Activated CD8-positive, alpha-beta memory T cell treated with anti-CD3 and anti-CD28 coated beads for 24 hours (primary cell): Measurements from ENCODE around the gene CADM1.

Experiments
- DNase-seq: peaks from one replicate; pipeline ENCODE4 v3.0.0-alpha.2; 2020

CADM1 gene

DNA sequence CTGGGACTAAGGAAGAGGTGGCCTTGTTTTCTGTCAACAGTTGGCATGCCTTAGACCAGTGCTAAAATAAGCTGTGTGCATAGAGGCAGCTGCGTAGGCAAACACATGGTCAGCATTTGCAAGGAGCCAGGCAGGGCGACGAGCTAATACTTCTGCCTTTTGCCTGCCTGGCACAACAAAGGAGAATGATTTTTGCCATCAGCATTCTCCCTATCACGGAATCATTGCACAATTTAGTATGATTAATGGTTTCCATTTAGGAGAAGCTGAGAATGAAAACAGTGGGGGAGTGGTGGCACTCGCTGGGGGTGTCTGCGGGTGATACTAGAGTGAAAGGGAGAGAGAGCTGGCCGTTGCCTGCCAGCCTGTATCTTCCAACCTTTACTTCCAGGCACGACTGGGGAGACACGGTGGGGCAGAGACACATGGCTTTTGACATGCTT, 336.0 kb downstream of the CADM1 start:
- no peak for DNase-seq

DNA sequence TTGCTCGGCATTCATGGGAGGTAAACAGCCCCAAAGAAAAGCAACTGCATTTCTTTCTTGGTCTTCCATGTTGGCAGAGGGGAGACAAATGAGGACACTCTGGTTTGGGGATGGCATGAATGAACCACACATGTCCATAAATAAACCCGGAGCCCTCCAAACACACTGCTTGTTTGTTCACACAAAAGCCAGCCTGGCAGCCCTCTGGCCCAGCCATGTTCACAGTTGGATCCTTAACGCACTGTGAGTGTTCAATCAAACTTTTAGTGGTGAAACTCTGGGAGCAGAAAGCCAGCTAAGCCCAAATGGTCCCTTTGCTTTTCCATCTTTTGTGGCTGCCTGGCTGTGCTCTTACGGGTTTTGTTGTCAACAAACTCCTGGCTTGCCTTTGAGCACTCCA, 336.8 kb downstream of the CADM1 start:
- no peak for DNase-seq

DNA sequence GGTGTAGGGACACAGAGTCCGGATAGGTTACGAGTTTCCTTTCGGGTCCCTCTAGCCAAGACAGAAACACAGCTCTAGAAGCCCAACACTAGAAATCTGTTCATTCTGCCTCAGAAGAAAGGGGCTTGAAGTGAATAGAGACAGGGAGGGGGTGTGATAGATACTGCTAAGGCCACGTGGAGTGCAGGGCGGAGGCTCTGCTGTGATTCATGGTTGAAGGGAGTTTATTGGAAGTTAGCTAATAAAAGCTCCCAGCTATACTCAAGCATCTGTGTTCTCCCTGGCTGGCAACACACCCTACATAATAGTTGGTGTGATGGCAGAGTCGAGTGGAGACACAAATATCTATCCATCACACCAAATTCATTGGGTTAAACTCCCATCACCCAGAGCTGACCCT, 337.4 kb downstream of the CADM1 start:
- DNase-seq = no peak

DNA sequence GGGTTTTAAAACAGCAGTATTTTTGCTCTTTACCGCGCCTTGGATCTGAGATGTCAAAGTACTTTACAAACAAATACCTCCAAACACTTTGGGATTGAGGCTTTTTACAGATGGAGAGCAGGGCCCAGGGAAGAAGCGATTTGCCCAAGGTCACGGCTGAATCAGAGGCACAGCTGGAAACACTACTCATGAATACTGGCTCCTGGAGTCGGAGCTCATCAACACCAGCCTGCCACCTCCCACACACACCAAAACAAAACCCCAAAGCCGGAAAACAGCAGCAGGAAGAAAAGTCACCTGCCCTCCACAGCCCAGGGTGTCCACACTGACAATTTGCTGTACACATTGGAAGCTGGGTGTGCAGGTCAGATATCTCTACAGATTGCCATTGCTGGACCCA, 339.4 kb downstream of the CADM1 start:
- DNase-seq = no peak

DNA sequence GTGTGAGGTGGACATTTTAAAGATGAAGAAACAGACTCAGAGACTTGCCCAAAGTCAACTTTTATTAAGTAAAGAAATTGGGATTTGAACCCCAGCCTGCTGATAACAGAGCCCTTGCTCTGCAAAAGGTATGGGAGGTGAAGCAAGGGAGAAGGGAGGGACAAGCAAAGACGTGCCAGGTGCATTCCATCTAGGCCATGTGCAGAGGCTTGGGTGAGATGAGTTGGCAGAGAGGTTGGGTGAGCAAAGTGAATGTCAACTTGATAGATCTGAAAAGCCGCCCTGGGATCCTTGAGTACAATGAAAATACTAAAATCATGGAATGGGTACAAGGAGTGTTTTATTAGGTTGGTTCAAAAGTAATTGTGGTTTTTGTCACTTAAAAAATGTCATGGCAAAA, 341.3 kb downstream of the CADM1 start:
- no peak for DNase-seq

DNA sequence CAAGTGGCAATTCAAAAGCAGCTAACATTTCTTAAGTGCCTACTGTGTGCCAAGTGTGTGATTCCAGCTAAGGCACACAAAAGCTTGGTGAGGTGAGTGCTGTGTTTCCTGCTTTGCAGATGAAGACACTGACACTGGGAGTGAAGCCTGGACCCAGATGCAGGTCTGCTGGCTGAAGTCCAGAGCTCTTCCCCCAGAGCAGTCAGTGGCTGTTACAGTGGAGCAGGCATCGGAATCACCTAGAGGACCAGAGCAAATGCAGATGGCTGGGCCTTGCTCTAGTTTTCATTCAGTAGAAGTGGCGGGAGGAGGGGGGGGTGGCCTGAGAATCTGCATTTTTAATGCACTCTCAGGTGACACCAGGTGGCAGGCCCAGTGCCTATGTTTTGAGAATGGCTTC, 342.3 kb downstream of the CADM1 start:
- no peak for DNase-seq

DNA sequence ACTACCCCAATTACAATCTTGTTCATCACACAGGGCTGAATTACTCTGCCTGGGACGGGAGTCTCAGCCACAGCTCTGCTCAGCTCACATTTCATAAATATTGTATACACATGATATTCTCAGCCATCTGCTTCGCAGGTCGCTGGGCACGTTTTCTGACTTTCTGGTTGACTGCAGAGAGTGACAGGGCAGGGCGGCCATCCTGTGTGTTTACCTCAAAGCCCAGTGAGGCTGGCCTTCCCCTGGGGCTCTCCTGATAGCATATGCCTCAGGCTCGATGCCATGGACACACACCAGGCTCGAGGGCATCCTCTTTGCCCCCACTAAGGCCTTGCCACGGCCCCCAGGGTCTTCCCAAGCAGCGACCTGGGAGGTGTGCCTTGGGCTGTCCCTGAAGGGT, 345.0 kb downstream of the CADM1 start:
- no peak for DNase-seq

DNA sequence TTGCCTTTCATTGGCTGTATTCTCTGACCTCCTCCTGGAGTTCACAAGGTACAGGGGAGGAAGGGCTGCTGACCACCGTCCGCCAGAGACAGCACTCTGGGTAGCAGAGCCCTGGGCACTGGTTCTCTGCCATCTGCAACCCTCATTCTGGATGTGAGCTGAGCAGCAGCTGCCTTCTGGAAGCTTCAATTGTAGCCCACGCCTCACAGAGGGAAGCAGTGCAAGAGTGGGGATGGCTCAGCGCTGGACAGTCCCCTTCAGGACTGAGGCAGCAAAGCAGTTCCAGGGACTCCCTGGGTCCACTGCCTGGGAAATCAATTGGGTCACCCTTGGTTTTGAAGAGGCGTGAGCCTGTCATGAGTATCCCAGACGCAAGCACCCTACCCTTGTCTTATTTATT, 346.2 kb downstream of the CADM1 start:
- no peak for DNase-seq

DNA sequence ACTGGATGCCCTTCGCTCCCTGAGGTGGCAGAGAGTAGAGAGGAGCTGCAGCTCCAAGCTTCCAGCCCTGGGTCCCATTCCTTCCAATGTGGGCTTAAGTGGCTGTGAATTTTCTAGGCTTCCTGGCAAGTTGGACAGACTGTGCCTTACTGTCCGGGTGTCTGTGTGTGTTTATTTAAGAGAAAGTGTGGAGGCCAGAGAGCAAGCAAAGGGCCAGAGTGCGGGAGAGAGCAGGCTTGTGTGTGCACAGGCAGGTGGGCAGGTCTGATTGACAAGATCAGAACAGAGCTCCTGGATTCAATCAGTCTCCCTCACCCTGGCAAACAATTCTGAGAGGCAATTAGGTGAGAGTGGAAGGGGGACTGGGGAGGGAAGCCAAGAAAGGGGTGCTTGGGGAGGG, 347.0 kb downstream of the CADM1 start:
- no peak for DNase-seq

DNA sequence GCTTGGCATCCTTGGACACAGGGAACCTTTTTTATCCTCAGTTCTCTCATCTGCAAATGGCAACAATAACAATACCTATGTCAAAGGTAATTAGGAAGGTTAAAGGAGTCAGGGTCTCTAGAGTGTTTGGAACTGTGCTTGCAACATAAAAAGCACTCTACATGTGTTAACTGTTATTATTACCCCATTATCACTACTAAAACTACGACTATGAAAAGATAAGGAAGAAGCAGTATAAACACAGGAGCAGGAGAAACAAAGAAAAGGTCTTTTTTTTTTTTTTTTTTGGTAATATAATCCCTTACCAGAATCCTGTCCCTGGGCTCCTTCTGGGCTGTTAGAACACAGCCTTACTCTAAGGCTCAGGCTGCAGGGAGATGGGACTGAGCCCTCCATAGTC, 348.2 kb downstream of the CADM1 start:
- DNase-seq = no peak

DNA sequence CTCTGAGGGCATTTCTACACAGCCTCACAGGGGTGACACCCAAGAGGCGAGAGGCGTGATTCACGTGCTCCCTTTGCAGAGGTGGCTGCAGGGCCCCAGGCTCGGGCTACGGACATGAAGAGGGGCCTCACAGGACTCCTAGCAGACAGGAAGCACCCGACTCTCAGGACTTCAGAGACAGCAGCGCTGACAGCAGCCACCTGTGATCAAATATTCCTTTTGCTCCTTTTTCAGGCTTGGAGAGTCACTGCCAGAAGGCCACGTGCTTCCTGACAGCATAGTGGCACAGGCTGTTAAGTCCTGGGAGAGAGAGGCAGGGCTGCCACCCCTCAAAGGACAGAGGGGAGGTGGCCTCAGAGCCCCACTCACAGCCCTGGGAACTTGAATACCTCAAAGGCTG, 348.9 kb downstream of the CADM1 start:
- no peak for DNase-seq

DNA sequence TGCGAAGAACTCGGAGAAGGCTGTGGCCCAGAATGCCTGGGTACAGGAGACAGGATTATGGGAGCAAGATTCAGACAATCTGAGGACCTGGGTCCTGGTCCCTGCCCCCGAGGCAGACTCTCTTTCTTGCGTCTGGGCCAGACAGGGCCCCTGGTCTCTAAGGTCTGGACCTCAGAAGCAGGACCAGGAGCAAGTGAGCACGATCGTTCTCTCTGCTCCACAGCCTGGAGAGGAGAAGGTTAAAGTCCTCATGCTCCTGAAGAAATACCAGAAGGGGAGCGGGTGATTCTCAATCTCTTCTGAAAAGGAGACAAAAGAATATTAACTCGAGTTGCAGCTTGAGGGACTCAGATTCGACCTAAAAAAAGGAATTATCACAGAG, 349.9 kb downstream of the CADM1 start:
- DNase-seq = no peak

DNA sequence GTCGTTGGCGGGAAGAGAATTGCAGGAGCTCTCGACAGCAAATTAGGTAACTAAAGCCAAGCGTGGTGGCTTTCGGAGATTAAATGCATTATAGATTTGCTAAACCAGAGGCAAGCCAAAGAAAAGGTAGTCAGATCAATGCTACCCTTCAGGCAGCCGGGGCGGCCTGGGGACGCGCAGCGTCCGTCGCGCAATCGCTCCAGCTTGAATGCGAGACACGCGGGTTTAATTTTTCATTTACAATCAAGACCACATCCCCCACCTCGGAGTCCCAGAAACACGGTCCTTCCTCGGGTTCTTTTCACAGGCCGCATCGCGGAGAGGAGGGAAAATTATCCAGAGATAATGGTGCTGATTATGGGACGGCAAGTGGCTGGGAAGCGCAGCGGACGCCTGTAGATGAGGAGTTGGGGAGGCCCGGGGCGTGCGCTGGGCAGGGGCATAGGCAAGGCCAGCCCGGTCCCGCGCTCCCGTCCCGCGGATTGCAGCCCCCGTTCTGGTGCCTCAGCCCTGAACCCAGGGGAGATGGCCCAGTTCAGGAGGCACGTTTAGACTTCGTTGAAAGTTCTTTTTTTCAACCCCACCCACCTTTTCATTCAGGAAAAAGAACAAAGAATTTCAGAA, 350.4 kb downstream of the CADM1 start:
- DNase-seq = no peak

DNA sequence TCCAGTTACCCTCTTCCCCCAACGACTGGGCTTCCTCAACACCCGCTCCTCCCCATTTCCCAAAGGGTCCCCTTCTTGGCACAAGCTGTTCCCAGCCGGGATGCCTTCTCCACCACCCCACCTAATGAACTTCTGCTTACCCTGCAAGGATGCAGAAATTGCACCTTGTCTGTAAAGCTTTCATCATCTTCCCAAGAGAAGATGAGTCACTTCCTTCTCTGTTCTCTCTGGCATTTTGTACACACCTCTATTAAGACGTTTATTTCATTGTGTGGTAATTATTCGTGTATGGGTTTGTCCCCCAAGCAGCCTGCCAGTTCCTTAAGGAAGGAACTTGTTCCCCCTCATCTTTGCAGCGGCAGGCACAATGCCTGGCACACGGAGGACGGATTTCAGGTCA, 351.1 kb downstream of the CADM1 start:
- no peak for DNase-seq

DNA sequence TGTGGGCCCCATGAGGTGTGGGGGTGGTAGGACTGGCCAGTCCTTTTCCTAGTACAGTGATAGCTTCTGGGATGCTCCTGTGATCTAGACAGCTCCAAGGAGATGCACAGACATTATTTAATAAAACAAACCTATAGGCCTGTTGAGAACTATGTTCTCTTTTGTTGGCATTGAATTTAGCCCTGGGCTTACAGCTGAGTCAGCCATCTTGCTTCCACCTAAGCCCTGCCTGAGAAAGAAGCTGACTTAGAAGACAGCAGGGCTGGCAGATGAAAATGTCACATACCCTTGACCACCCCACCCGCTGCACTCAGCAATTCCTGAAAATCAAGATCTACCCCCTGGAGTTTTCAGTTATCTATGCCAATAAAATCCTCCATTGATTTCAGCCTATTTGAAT, 353.2 kb downstream of the CADM1 start:
- DNase-seq = no peak

DNA sequence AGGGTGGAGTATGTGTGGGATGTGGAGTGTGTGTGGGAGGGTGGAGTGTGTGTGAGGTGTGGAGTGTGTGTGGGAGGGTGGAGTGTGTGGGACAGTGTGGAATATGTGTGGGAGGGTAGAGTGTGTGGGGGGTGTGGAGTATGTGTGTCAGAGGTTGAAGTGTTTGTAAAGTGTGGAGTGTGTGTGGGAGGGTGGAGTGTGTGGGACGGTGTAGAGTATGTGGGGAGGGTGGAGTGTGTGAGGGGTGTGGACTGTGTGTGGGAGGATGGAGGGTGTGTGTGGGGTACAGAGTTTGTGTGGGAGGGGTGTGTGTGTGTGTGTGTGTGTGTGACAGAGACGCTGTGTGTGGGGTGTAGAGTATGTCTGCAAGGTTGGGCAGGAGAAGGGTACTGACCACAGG, 355.5 kb downstream of the CADM1 start:
- no peak for DNase-seq

DNA sequence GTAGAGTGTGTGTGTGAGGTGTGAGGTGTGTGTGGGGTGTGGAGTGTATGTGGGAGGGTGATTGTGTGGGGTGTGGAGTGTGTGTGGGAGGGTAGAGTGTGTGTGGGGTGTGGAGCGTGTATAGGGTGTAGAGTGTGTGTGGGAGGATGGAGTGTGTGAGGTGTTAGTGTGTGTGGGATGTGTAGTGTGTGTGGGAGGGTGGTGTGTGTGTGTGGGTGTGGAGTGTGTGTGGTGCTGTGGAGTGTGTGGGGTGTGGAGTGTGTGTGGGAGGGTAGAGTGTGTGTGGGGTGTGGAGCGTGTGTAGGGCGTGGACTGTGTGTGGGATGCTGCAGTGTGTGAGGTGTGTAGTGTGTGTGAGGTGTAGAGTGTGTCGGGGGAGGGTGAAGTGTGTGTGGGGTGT, 356.1 kb downstream of the CADM1 start:
- DNase-seq = no peak

DNA sequence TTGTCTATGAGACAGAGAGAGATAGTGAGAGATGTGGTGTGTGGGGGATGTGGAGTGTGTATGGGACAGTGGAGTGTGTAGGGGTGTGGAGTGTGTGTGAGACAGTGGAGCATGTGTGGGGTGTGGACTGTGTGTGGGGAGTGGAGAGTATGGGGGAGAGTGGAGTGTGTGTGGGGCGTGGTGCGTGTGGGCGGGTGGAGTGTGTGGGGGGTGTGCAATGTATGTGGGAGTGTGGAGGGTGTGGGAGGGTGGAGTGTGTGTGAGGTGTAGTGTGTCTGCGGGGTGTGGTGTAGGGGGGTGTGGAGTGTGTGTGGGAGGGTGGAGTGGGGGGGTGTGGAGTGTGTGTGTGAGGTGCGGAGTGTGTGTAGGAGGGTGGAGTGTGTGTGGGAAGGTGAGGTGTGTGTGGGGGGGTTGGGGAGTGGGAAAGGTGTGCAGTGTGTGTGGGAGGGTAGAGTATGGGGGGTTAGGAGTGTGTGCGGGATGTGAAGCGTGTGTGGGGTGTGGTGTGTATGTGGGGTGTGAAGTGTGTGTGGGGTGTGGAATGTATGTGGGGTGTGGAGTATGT, 356.9 kb downstream of the CADM1 start:
- no peak for DNase-seq

DNA sequence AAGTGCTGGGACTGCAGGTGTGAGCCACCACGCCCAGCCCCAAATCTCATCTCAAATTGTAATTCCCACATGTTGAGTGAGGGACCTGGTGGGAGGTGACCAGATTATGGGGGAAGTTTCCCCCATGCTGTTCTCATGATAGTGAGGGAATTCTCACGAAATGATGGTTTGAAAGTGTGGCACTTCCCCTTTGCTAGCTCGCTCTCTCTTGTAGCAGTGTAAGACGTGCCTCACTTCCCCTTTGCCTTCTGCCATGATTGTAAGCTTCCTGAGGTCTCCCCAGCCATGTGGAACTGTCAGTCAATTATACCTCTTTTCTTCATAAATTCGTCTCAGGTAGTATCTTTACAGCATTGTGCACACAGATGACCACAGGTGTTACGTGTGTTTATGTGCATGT, 357.8 kb downstream of the CADM1 start:
- DNase-seq = no peak

DNA sequence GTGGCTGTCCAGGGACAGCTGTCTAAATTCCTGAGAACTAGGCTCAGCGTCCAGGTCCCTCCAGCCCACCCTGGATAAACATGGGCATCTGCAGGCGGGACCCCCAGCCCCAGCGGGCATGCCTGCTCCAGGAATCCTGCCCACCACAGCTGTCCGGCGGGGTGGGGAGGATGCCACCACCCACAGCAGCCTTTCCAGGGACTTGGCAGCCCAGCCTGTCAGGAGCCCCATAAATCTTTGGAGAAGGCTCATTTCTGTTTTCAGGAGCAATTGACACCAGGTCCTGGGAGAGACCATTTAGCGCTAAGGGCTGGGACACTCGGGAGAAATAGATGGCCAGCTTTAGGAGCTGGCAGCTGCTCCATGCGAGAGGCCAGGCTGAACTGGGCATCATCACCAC, 358.9 kb downstream of the CADM1 start:
- no peak for DNase-seq

DNA sequence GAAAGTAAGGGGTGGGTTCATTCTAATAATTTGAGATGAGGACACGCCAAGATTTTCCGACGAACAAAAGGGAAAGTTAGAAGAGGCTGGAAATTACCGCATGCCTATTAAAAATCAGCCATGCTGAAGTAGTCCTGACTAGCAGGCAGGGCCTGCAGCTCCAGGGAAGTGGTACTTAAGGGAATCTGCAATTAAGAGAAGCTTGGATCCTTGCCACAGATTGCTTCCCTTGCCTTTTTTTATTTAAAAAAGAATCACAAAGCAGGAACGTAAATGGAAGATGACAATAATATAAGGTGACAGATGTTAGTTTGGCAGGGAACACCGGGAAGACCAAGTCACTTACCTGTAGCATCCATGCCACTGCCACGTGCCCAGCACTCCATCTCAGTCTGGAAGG, 359.3 kb downstream of the CADM1 start:
- no peak for DNase-seq

DNA sequence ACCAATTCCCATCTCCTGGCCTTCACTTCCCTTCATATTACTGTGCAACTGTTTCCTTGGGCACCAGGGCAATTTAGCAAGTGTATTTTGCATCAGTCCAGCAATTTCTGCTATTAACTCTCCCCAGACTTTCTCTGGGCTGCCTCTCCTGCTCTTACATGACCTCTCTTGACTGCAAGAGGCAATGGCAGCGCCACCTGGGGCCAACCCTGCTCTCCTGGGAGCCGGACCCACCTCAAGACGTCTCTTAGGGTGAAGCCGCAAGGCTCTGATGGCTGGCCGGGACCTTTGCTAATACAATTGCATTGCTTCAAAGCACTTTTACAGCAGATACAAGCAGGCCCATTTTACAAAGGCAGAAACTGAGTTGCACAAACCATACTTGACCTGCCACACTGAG, 360.2 kb downstream of the CADM1 start:
- no peak for DNase-seq

DNA sequence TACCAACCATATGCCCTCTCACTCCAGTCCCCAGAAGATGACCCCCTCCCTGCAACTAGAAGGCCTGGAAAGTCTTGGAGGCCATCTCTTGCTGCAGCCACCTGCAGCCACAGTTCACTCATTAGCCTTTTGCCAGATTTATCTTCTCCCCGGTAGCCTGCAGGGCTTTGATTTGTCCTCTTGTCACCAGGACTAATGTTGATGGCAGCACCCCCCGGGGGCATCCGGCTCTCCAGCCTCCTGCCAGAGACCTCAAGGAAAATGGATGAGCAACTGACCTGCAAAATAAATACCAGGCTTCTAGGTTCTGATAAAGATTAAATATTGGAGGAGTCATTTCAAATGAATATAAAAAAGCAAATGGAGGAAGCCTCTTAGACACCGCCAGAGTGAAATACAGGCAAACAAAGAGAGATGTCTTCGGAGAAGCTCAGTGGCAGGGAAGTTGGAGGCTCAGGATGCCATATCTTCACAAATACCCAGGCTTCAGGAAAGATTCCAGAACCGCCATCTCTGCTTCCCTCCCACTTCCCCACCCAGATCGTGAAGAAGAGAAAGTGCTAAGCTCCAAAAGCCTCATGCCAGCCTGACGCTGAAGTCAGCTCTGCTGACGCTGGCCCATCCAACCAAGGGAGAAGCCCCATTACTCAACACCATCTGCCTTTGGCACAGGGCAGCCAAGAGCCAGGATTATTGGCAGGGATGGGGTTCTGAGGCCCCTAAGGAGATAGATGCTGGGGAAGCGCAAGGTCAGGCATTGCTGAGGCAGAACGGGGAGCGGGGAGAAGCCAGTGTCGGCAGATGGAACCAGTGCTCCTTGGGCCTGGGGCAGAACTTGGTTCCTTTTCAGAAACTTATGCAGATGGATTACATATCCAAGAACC, 362.7 kb downstream of the CADM1 start:
- no peak for DNase-seq

DNA sequence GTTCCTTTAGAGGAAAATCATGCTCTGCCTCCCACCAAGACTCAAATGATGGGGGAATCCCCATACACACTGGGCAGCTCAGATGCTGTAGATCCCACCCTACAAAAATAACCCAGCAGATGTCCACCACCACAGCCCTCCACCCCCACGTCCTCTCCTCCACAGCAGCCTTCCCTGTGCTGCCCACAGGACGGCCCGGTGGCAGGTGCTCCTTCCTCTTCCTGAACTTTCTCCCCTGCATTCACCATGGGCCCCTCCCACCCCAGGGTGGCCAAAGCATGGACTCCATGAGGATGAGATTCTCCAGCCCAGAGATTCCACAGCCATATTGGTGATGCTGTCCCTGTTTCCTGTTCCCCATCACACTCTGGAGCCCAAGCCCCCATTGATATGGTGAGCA, 368.3 kb downstream of the CADM1 start:
- no peak for DNase-seq

DNA sequence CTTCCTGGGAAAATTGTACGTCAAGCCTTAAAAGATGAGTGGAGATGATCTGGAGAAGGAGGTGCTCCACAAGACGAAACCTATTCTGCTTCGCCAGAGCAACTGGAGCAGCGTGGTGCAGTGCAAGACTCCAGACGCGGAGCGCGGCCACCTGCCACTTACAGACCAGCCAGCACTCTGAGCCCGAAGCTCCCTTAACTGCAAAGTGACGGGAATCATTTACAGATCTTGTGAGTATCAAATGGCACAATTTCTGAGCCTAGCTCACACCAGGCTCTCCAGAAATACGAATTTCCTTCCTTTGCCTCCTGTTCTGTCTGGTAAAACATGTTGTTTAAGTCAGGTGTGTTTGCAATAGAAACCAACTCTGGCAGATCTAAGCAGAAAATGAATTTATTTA, 369.3 kb downstream of the CADM1 start:
- DNase-seq = no peak
